GM23338 (cell line): ENCODE measurements around the gene G6PC3. TPM values are rescaled to one million over a fixed set of nuclear protein-coding genes. Genes with fewer than 3 reads are reported as not detected.

Experiments
- ATAC-seq: fragments of 200-7000 bp; cut with Tn5 transposase; 3 replicates; pipeline ENCODE4 v1.9.1; 2020
- DNase-seq: peaks from one replicate; pipeline ENCODE4 v3.0.0-alpha.2; 2015; ENCODE audit warnings: low spot score
- H2AFZ ChIP-seq: fragments of 200-600 bp; sonication (generic); 2 replicates; pipeline ENCODE4 v1.8.0; 2016; ENCODE audit warnings: antibody characterized with exemption, mild to moderate bottlenecking, moderate library complexity
- H3F3A ChIP-seq: fragments of 200-600 bp; sonication (generic); replicated peaks from 2 replicates; pipeline ENCODE4 v1.8.0; 2017; ENCODE audit warnings: antibody characterized with exemption, mixed run types, low read depth
- H3K27ac ChIP-seq: fragments of 200-600 bp; sonication (generic); 2 replicates; pipeline ENCODE4 v1.6.1; 2016; ENCODE audit warnings: low read depth
- H3K27me3 ChIP-seq: fragments of 200-600 bp; sonication (generic); 2 replicates; pipeline ENCODE4 v1.8.0; 2016; ENCODE audit warnings: mild to moderate bottlenecking, mixed run types, moderate library complexity; ENCODE audit not compliant: insufficient read depth
- H3K36me3 ChIP-seq: fragments of 200-600 bp; sonication (generic); 2 replicates; pipeline ENCODE4 v1.8.0; 2016; ENCODE audit warnings: mild to moderate bottlenecking; ENCODE audit not compliant: insufficient read depth
- H3K4me1 ChIP-seq: fragments of 200-600 bp; sonication (generic); 2 replicates; pipeline ENCODE4 v1.8.0; 2016; ENCODE audit warnings: mild to moderate bottlenecking, moderate library complexity; ENCODE audit not compliant: insufficient read depth
- H3K4me2 ChIP-seq: fragments of 200-600 bp; sonication (generic); 2 replicates; pipeline ENCODE4 v1.7.1; 2017; ENCODE audit warnings: mixed run types
- H3K4me3 ChIP-seq: fragments of 200-600 bp; sonication (generic); 2 replicates; pipeline ENCODE4 v1.6.1; 2016; ENCODE audit warnings: mixed run types
- H3K79me2 ChIP-seq: fragments of 200-600 bp; sonication (generic); replicated peaks from 2 replicates; pipeline ENCODE4 v1.8.0; 2017; ENCODE audit warnings: mild to moderate bottlenecking; ENCODE audit not compliant: insufficient read depth
- H3K9me2 ChIP-seq: fragments of 200-600 bp; sonication (generic); 2 replicates; pipeline ENCODE4 v1.8.0; 2017; ENCODE audit not compliant: insufficient read depth
- H4K20me1 ChIP-seq: fragments of 200-600 bp; sonication (generic); replicated peaks from 2 replicates; pipeline ENCODE4 v1.8.0; 2017; ENCODE audit warnings: mild to moderate bottlenecking; ENCODE audit not compliant: insufficient read depth
- H3K27ac Mint-ChIP-seq: 2 replicates; pipeline ENCODE4 v1.8.0; 2020; ENCODE audit warnings: inconsistent platforms, mild to moderate bottlenecking, moderate library complexity, mixed read lengths
- H3K27me3 Mint-ChIP-seq: 3 replicates; pipeline ENCODE4 v1.8.0; 2022; ENCODE audit warnings: low read depth, mild to moderate bottlenecking, moderate library complexity, mixed read lengths, inconsistent platforms; ENCODE audit not compliant: insufficient read depth, poor library complexity
- H3K36me3 Mint-ChIP-seq: 3 replicates; pipeline ENCODE4 v1.8.0; 2021; ENCODE audit warnings: low read depth, mild to moderate bottlenecking, inconsistent platforms, moderate library complexity, mixed read lengths
- H3K4me1 Mint-ChIP-seq: 3 replicates; pipeline ENCODE4 v1.8.0; 2020; ENCODE audit warnings: mild to moderate bottlenecking, inconsistent platforms, mixed read lengths
- H3K4me3 Mint-ChIP-seq: 3 replicates; pipeline ENCODE4 v1.8.0; 2021; ENCODE audit warnings: moderate library complexity, mild to moderate bottlenecking, inconsistent platforms, mixed read lengths
- H3K9me3 Mint-ChIP-seq: 3 replicates; pipeline ENCODE4 v1.8.0; 2020; ENCODE audit warnings: moderate library complexity, mild to moderate bottlenecking, inconsistent platforms, mixed read lengths
- ETS1 ChIP-seq: IDR thresholded peaks from 2 replicates; pipeline ENCODE4 v1.6.1; 2016; ENCODE audit warnings: antibody characterized with exemption
- EZH2 ChIP-seq: fragments of 200-600 bp; sonication (generic); IDR thresholded peaks from one replicate; pipeline ENCODE4 v1.8.0; 2017; ENCODE audit warnings: antibody characterized with exemption, mild to moderate bottlenecking, low read depth; ENCODE audit not compliant: unreplicated experiment
- NANOG ChIP-seq: IDR thresholded peaks from 2 replicates; pipeline ENCODE4 v1.6.1; 2016; ENCODE audit warnings: antibody characterized with exemption, borderline replicate concordance
- POLR2AphosphoS5 ChIP-seq: IDR thresholded peaks from 2 replicates; pipeline ENCODE4 v1.6.1; 2016; ENCODE audit warnings: antibody characterized with exemption, low read depth
- REST ChIP-seq: IDR thresholded peaks from one replicate; pipeline ENCODE4 v1.6.1; 2018; ENCODE audit warnings: antibody characterized with exemption; ENCODE audit not compliant: unreplicated experiment
- STAT1 ChIP-seq: IDR thresholded peaks from one replicate; pipeline ENCODE4 v1.6.1; 2016; ENCODE audit warnings: antibody characterized with exemption; ENCODE audit not compliant: unreplicated experiment
- ZNF114 ChIP-seq: fragments of 250-450 bp; sonication (Bioruptor Pico); IDR thresholded peaks from 2 replicates; pipeline ENCODE4 v1.5.0; 2020; ENCODE audit warnings: mild to moderate bottlenecking, moderate library complexity
- ZNF331 ChIP-seq: fragments of 250-450 bp; sonication (Bioruptor Pico); IDR thresholded peaks from 2 replicates; pipeline ENCODE4 v1.5.0; 2020; ENCODE audit warnings: low read depth, mild to moderate bottlenecking, moderate library complexity
- ZNF462 ChIP-seq: fragments of 250-450 bp; sonication (Bioruptor Pico); IDR thresholded peaks from 2 replicates; pipeline ENCODE4 v1.5.0; 2020; ENCODE audit warnings: mild to moderate bottlenecking, moderate library complexity
- polyA plus RNA-seq: library from polyadenylated mRNA; unstranded; fragments of >200 nt; fragmentation: Nextera tagmentation; extraction: Ambion mirVana; gene quantifications from 2 replicates; pipeline ENCODE4 v1.2.1, GENCODE V29; 2016
- total RNA-seq: library from RNA; depleted of rRNA; stranded (reverse); fragments of >200 nt; shearing (Covaris generic); gene quantifications from 2 replicates; pipeline ENCODE4 v1.2.3, GENCODE V29; 2014

G6PC3 gene
- total and polyA plus RNA-seq, 2 experiments from 2014 or later, result 112 to 143 TPM

GRCh38 chr17:44044071-44044470 is 26.5 kb upstream of the G6PC3 start (continued):
- TF ChIP-seq ZNF462 (CRISPR knock-in tag), result no peak
- no peak for TF ChIP-seq ZNF114 (CRISPR knock-in tag)
- no peak for TF ChIP-seq ETS1
- no peak for TF ChIP-seq EZH2
- TF ChIP-seq STAT1, result no peak
- TF ChIP-seq ZNF331 (CRISPR knock-in tag), result no peak

GRCh38 chr17:44045486-44045885 is 25.0 kb upstream of the G6PC3 start:
- Histone ChIP-seq H3K79me2 (peaks cover 100% of the 10 kb centered on the region), H3K4me2 (no peak overlapping the region), H3F3A (peaks cover 10% of the 10 kb centered on the region; the same call in 1 of the 2 replicates), H4K20me1 (peaks cover 34% of the 10 kb centered on the region), H3K36me3 (peaks cover 29% of the 10 kb centered on the region), H3K27ac (peak overlapping the region; percentile 40; the same call in 1 of the 2 replicates), H2AFZ (no peak overlapping the region), H3K4me1 (peaks cover 17% of the 10 kb centered on the region), H3K27me3 (no peaks in the 10 kb centered on the region), H3K9me2 (no peaks in the 10 kb centered on the region), H3K4me3 (no peak overlapping the region)
- H3K27me3 Mint-ChIP-seq, result no peaks in the 10 kb centered on the region
- H3K27ac Mint-ChIP-seq, result no peak overlapping the region
- H3K9me3 Mint-ChIP-seq, result no peaks in the 10 kb centered on the region
- ATAC-seq, result no peak
- H3K36me3 Mint-ChIP-seq, result peaks cover 59% of the 10 kb centered on the region
- no peak overlapping the region for H3K4me3 Mint-ChIP-seq
- DNase-seq, result no peak
- H3K4me1 Mint-ChIP-seq, result peaks cover 12% of the 10 kb centered on the region; the same call in 2 of the 3 replicates
- TF ChIP-seq REST (no peak), ZNF114 (CRISPR knock-in tag) (no peak), EZH2 (no peak), ETS1 (no peak), NANOG (no peak), POLR2AphosphoS5 (no peak), ZNF331 (CRISPR knock-in tag) (no peak)
